Measurements from ENCODE around the gene MAP3K5.

Gene MAP3K5

GRCh38 chr6:136599329-136600011 is 192.8 kb downstream of the MAP3K5 start:
- Histone ChIP-seq H2AFZ (ENCODE audit: low read depth, low read length, severe bottlenecking) (no peak overlapping the region), H3K27ac (ENCODE audit: low read depth, low read length) (no peak overlapping the region), H3K9me2 (replicated peaks; ENCODE audit: insufficient read depth, low read length) (no peaks in the 10 kb centered on the region), H3K36me3 (ENCODE audit: low read length) (no peaks in the 10 kb centered on the region), H3K79me2 (ENCODE audit: insufficient read depth, low read length) (no peaks in the 10 kb centered on the region), H3K9me3 (ENCODE audit: insufficient read depth, low read length) (no peaks in the 10 kb centered on the region), H4K20me1 (ENCODE audit: low read depth, low read length) (no peaks in the 10 kb centered on the region), H3K4me2 (ENCODE audit: low read depth, low read length, poor library complexity, severe bottlenecking) (no peak overlapping the region), H3K27me3 (ENCODE audit: low read length) (no peaks in the 10 kb centered on the region), H3K9ac (ENCODE audit: low read length) (no peak overlapping the region), H3K4me3 (ENCODE audit: insufficient read depth, low read length, poor library complexity, severe bottlenecking) (no peak overlapping the region), H3F3A (ENCODE audit: insufficient read depth) (no peaks in the 10 kb centered on the region)
- TF ChIP-seq CTCF (IDR thresholded peaks at IDR 0.05; ENCODE audit: insufficient read depth, low read length, poor library complexity, severe bottlenecking) (no peak), EZH2phosphoT487 (conservative IDR thresholded peaks at IDR 0.05; ENCODE audit: low read length) (no peak)

- H4K20me1 ChIP-seq (ENCODE audit: low read depth, low read length) = no peaks in the 10 kb centered on the region
- no peaks in the 10 kb centered on the region for H3K27me3 ChIP-seq (ENCODE audit: low read length)
- no peak overlapping the region for H2AFZ ChIP-seq (ENCODE audit: low read depth, low read length, severe bottlenecking)
- no peaks in the 10 kb centered on the region for H3K9me3 ChIP-seq (ENCODE audit: insufficient read depth, low read length)
- no peak overlapping the region for H3K4me3 ChIP-seq (ENCODE audit: insufficient read depth, low read length, poor library complexity, severe bottlenecking)
- no peak overlapping the region for H3K4me2 ChIP-seq (ENCODE audit: low read depth, low read length, poor library complexity, severe bottlenecking)
- no peak overlapping the region for H3K9ac ChIP-seq (ENCODE audit: low read length)
- no peaks in the 10 kb centered on the region for H3K79me2 ChIP-seq (ENCODE audit: insufficient read depth, low read length)
- TF ChIP-seq CTCF (IDR thresholded peaks at IDR 0.05; ENCODE audit: insufficient read depth, low read length, poor library complexity, severe bottlenecking) (no peak), EZH2phosphoT487 (conservative IDR thresholded peaks at IDR 0.05; ENCODE audit: low read length) (no peak)
- no peaks in the 10 kb centered on the region for H3K36me3 ChIP-seq (ENCODE audit: low read length)
- no peaks in the 10 kb centered on the region for H3F3A ChIP-seq (ENCODE audit: insufficient read depth)
- H3K9me2 ChIP-seq (replicated peaks; ENCODE audit: insufficient read depth, low read length) = no peaks in the 10 kb centered on the region
- no peak overlapping the region for H3K27ac ChIP-seq (ENCODE audit: low read depth, low read length)
Measured at GRCh38 chr6:136598048-136598447, 194.2 kb downstream of the MAP3K5 start.

- no peaks in the 10 kb centered on the region for H4K20me1 ChIP-seq (ENCODE audit: low read depth, low read length)
- H3K9me2 ChIP-seq (replicated peaks; ENCODE audit: insufficient read depth, low read length) = no peaks in the 10 kb centered on the region
- H3K79me2 ChIP-seq (ENCODE audit: insufficient read depth, low read length) = no peaks in the 10 kb centered on the region
- TF ChIP-seq CTCF (IDR thresholded peaks at IDR 0.05; ENCODE audit: insufficient read depth, low read length, poor library complexity, severe bottlenecking) = no peak
- no peak for TF ChIP-seq EZH2phosphoT487 (conservative IDR thresholded peaks at IDR 0.05; ENCODE audit: low read length)
- no peak overlapping the region for H3K4me3 ChIP-seq (ENCODE audit: insufficient read depth, low read length, poor library complexity, severe bottlenecking)
- no peak overlapping the region for H2AFZ ChIP-seq (ENCODE audit: low read depth, low read length, severe bottlenecking)
- no peak overlapping the region for H3K9ac ChIP-seq (ENCODE audit: low read length)
- H3K27me3 ChIP-seq (ENCODE audit: low read length) = no peaks in the 10 kb centered on the region
- no peak overlapping the region for H3K27ac ChIP-seq (ENCODE audit: low read depth, low read length)
- H3K36me3 ChIP-seq (ENCODE audit: low read length) = no peaks in the 10 kb centered on the region
- no peaks in the 10 kb centered on the region for H3K9me3 ChIP-seq (ENCODE audit: insufficient read depth, low read length)
- H3K4me2 ChIP-seq (ENCODE audit: low read depth, low read length, poor library complexity, severe bottlenecking) = no peak overlapping the region
- no peaks in the 10 kb centered on the region for H3F3A ChIP-seq (ENCODE audit: insufficient read depth)
Measured at GRCh38 chr6:136594671-136595070, 197.6 kb downstream of the MAP3K5 start.
